LNCaP clone FGC (cell line): ENCODE data around the gene ZFP3.

Source experiments
- DNase-seq: peaks from one replicate; pipeline ENCODE4 v3.0.0-alpha.2; 2011; ENCODE audit warnings: low read depth
- H3K4me3 ChIP-seq: 2 replicates; pipeline ENCODE4 v1.5.1; 2011; ENCODE audit warnings: mild to moderate bottlenecking, low read depth, low read length, control low read depth
- CTCF ChIP-seq: IDR thresholded peaks from 2 replicates; pipeline ENCODE4 v1.5.1; 2012; ENCODE audit warnings: mild to moderate bottlenecking; ENCODE audit not compliant: control insufficient read depth, insufficient read depth; ENCODE audit errors: extremely low read depth

Gene ZFP3

GRCh38 chr17:5035315-5035714, 43.0 kb upstream of the ZFP3 start, which contains the start of gene SLC52A1:
TSS of gene SLC52A1 (minus strand) at chr17:5035426. CDS start at chr17:5034606, 820 bp downstream.
- TF ChIP-seq CTCF = no peak
- no peak for DNase-seq
- no peak within 1 kb of the TSS for H3K4me3 ChIP-seq

GRCh38 chr17:5042157-5043022, 35.9 kb upstream of the ZFP3 start:
- TF ChIP-seq CTCF = no peak

GRCh38 chr17:5043524-5043923, 34.7 kb upstream of the ZFP3 start:
- no peak for TF ChIP-seq CTCF
- no peak overlapping the region for H3K4me3 ChIP-seq
- DNase-seq = no peak

More at GRCh38 chr17:5042157-5043022, 35.9 kb upstream of the ZFP3 start:
- DNase-seq = no peak
- H3K4me3 ChIP-seq = no peak overlapping the region

- no peak for TF ChIP-seq CTCF
- no peak for DNase-seq
- H3K4me3 ChIP-seq = no peak overlapping the region
These were observed 33.6 kb upstream of the ZFP3 start for GRCh38 chr17:5044630-5045029.

GRCh38 chr17:5045496-5045895, 32.8 kb upstream of the ZFP3 start:
- H3K4me3 ChIP-seq = no peak overlapping the region
- no peak for TF ChIP-seq CTCF
- no peak for DNase-seq

GRCh38 chr17:5047446-5047845, 30.8 kb upstream of the ZFP3 start:
- TF ChIP-seq CTCF = no peak
- no peak for DNase-seq
- H3K4me3 ChIP-seq = no peak overlapping the region
